Measurements from ENCODE around the gene DPYSL4.

DNA sequence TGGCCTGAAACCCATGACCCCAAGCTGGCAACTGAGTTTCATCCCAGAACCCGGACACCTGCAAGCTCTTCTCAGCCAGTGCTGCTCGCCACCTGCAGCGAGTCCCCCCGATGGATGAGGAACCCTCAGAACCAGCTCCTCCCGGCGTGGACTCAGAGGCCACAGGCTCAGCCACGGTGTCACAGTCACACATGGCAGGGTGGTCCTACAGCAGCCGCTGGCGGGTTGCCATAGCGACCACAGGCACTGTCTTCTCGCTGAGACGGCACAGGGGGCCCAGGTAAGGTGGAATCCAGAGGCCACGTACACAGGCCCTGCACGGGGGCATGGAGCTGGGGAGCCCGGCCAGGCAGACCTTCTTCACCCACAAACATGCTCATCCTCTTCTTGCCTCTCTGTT, 53.4 kb downstream of the DPYSL4 start:
- no peak for TF ChIP-seq EZH2 (IDR thresholded peaks at IDR 0.05; ENCODE audit: insufficient read depth, poor library complexity, severe bottlenecking)
- TF ChIP-seq EZH2phosphoT487 (IDR thresholded peaks at IDR 0.05; ENCODE audit: insufficient read depth, low read depth), result no peak

All from GM23248 (cell line).